Mesendoderm (in vitro differentiated cells): ENCODE measurements around the gene PARD3.

Source experiments
- DNase-seq: peaks from one replicate; pipeline ENCODE4 v3.0.0; 2013
- H2AK5ac ChIP-seq: 2 replicates; pipeline ENCODE4 v1.6.1; 2013; ENCODE audit warnings: low read length, inconsistent platforms
- H2BK120ac ChIP-seq: 2 replicates; pipeline ENCODE4 v1.6.1; 2013; ENCODE audit warnings: low read depth, mild to moderate bottlenecking, low read length, moderate library complexity, mixed read lengths
- H2BK15ac ChIP-seq: replicated peaks from 2 replicates; pipeline ENCODE4 v1.6.1; 2013; ENCODE audit warnings: low read depth, mild to moderate bottlenecking, moderate library complexity
- H2BK5ac ChIP-seq: 2 replicates; pipeline ENCODE4 v1.6.1; 2013; ENCODE audit warnings: low read length, inconsistent platforms
- H3K18ac ChIP-seq: 2 replicates; pipeline ENCODE4 v1.6.1; 2013; ENCODE audit warnings: mild to moderate bottlenecking, low read length, mixed read lengths
- H3K23ac ChIP-seq: one replicate; pipeline ENCODE4 v1.6.1; 2013; ENCODE audit warnings: low read length
- H3K27ac ChIP-seq: 2 replicates; pipeline ENCODE4 v1.5.1; 2013; ENCODE audit warnings: low read depth, mild to moderate bottlenecking, inconsistent platforms, low read length, moderate library complexity
- H3K27me3 ChIP-seq: 2 replicates; pipeline ENCODE4 v1.6.1; 2013; ENCODE audit warnings: low read length, control low read depth, mild to moderate bottlenecking, inconsistent platforms; ENCODE audit not compliant: insufficient read depth, poor library complexity
- H3K36me3 ChIP-seq: 2 replicates; pipeline ENCODE4 v1.6.1; 2013; ENCODE audit warnings: low read length, inconsistent platforms; ENCODE audit not compliant: control insufficient read depth, insufficient read depth
- H3K4ac ChIP-seq: one replicate; pipeline ENCODE4 v1.6.1; 2013; ENCODE audit warnings: low read depth, mild to moderate bottlenecking, low read length, moderate library complexity
- H3K4me1 ChIP-seq: 2 replicates; pipeline ENCODE4 v1.6.1; 2013; ENCODE audit warnings: low read depth, low read length, inconsistent platforms; ENCODE audit not compliant: control insufficient read depth
- H3K4me2 ChIP-seq: 2 replicates; pipeline ENCODE4 v1.6.1; 2013; ENCODE audit warnings: low read length
- H3K4me3 ChIP-seq: 2 replicates; pipeline ENCODE4 v1.5.1; 2013; ENCODE audit warnings: mild to moderate bottlenecking, low read length
- H3K56ac ChIP-seq: one replicate; pipeline ENCODE4 v1.6.1; 2013; ENCODE audit warnings: low read length
- H3K79me1 ChIP-seq: 2 replicates; pipeline ENCODE4 v1.6.1; 2013; ENCODE audit warnings: low read length, inconsistent platforms
- H3K79me2 ChIP-seq: 2 replicates; pipeline ENCODE4 v1.6.1; 2013; ENCODE audit warnings: mild to moderate bottlenecking, low read length; ENCODE audit not compliant: control insufficient read depth, insufficient read depth
- H3K9ac ChIP-seq: 2 replicates; pipeline ENCODE4 v1.6.1; 2013; ENCODE audit warnings: low read length, inconsistent platforms
- H4K5ac ChIP-seq: one replicate; pipeline ENCODE4 v1.6.1; 2013; ENCODE audit warnings: low read length
- H4K8ac ChIP-seq: one replicate; pipeline ENCODE4 v1.6.1; 2013; ENCODE audit warnings: low read depth, mild to moderate bottlenecking, control low read depth, low read length, moderate library complexity
- WGBS: extraction: QIAGEN DNeasy Blood & Tissue Kit; methylation state at CpG from one replicate; pipeline ENCODE4 v1.1.7; 2013; ENCODE audit warnings: low lambda C conversion rate, missing lambda C conversion rate; ENCODE audit not compliant: insufficient coverage; ENCODE audit errors: extremely low coverage; 5-methylcytosine and 5-hydroxymethylcytosine counted together

Gene PARD3

GRCh38 chr10:34775044-34775637, 40.0 kb downstream of the PARD3 start:
- H3K79me1 ChIP-seq = peaks cover 28% of the 10 kb centered on the region
- H2BK15ac ChIP-seq = no peak overlapping the region
- H3K4me1 ChIP-seq = peaks cover 16% of the 10 kb centered on the region
- no peak overlapping the region for H3K18ac ChIP-seq
- no peak overlapping the region for H3K27ac ChIP-seq
- no peaks in the 10 kb centered on the region for H3K36me3 ChIP-seq
- no peak overlapping the region for H2BK5ac ChIP-seq
- H3K27me3 ChIP-seq = no peaks in the 10 kb centered on the region
- no peak overlapping the region for H3K56ac ChIP-seq
- WGBS = no CpG with 5 or more reads among the region's 3 CpGs
- H3K9ac ChIP-seq = no peak overlapping the region
- H3K4me2 ChIP-seq = no peak overlapping the region
- H4K8ac ChIP-seq = no peak overlapping the region
- H3K4ac ChIP-seq = no peak overlapping the region
- no peak overlapping the region for H3K4me3 ChIP-seq
- DNase-seq = no peak
- H2AK5ac ChIP-seq = no peak overlapping the region
- no peak overlapping the region for H2BK120ac ChIP-seq
- H3K79me2 ChIP-seq = peaks cover 58% of the 10 kb centered on the region
- no peak overlapping the region for H4K5ac ChIP-seq
- no peak overlapping the region for H3K23ac ChIP-seq

- Histone ChIP-seq H3K4me2 (no peak overlapping the region), H2BK120ac (no peak overlapping the region), H4K5ac (no peak overlapping the region), H2BK5ac (no peak overlapping the region), H3K27ac (no peak overlapping the region), H3K9ac (no peak overlapping the region), H3K23ac (no peak overlapping the region), H4K8ac (no peak overlapping the region), H2AK5ac (no peak overlapping the region), H2BK15ac (no peak overlapping the region), H3K4me3 (no peak overlapping the region), H3K79me1 (peaks cover 27% of the 10 kb centered on the region), H3K18ac (no peak overlapping the region), H3K4me1 (peaks cover 23% of the 10 kb centered on the region), H3K36me3 (no peaks in the 10 kb centered on the region), H3K79me2 (peaks cover 56% of the 10 kb centered on the region), H3K4ac (no peak overlapping the region), H3K56ac (no peak overlapping the region), H3K27me3 (no peaks in the 10 kb centered on the region)
- DNase-seq = no peak
- no CpG with 5 or more reads among the region's 4 CpGs for WGBS
Observed at GRCh38 chr10:34773636-34774630, 41.2 kb downstream of the PARD3 start.

- no peak overlapping the region for H4K8ac ChIP-seq
Observed at GRCh38 chr10:34771525-34771924, 43.6 kb downstream of the PARD3 start.

DNA sequence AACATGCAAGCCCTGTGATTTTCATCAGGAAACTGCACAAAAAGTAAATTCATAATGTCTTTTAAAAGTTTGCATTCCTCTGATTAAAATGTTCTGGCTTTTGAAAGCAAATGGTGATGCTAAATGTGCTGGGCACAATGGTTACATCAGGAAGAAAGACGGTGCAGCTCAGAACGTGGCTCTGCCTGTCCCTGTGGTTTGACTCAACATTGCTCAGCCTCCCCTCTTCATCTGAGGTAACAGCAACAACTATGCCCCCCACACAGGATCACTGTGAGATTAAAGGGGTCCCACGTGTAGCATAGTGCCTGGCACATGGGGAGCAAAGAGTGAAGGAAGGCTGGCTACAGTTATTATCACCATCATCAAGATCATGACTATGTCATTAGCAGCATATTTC, 44.0 kb downstream of the PARD3 start:
- no peak overlapping the region for H3K4me3 ChIP-seq
- no peak overlapping the region for H3K4me2 ChIP-seq
- H3K18ac ChIP-seq = no peak overlapping the region
- H3K27me3 ChIP-seq = no peaks in the 10 kb centered on the region
- no peak overlapping the region for H3K56ac ChIP-seq
- H3K4ac ChIP-seq = no peak overlapping the region
- H2BK120ac ChIP-seq = no peak overlapping the region
- no peak overlapping the region for H3K9ac ChIP-seq
- peaks cover 25% of the 10 kb centered on the region for H3K79me1 ChIP-seq
- H4K8ac ChIP-seq = no peak overlapping the region
- no peak overlapping the region for H2BK15ac ChIP-seq
- H3K79me2 ChIP-seq = peaks cover 51% of the 10 kb centered on the region
- WGBS = no CpG with 5 or more reads among the region's 3 CpGs
- H2AK5ac ChIP-seq = no peak overlapping the region
- no peak overlapping the region for H2BK5ac ChIP-seq
- no peak overlapping the region for H4K5ac ChIP-seq
- H3K23ac ChIP-seq = no peak overlapping the region
- no peak for DNase-seq
- no peaks in the 10 kb centered on the region for H3K36me3 ChIP-seq
- peaks cover 41% of the 10 kb centered on the region for H3K4me1 ChIP-seq
- no peak overlapping the region for H3K27ac ChIP-seq

More at GRCh38 chr10:34771525-34771924, 43.6 kb downstream of the PARD3 start:
- Histone ChIP-seq H3K79me2 (peaks cover 51% of the 10 kb centered on the region), H3K18ac (no peak overlapping the region), H3K4me3 (no peak overlapping the region), H3K9ac (no peak overlapping the region), H3K36me3 (no peaks in the 10 kb centered on the region), H2BK5ac (no peak overlapping the region), H3K56ac (no peak overlapping the region), H3K23ac (no peak overlapping the region), H3K79me1 (peaks cover 27% of the 10 kb centered on the region), H2BK120ac (no peak overlapping the region), H2AK5ac (no peak overlapping the region), H3K27ac (no peak overlapping the region), H3K4me2 (no peak overlapping the region), H4K5ac (no peak overlapping the region), H3K27me3 (no peaks in the 10 kb centered on the region), H3K4me1 (peaks cover 38% of the 10 kb centered on the region), H2BK15ac (no peak overlapping the region), H3K4ac (no peak overlapping the region)
- DNase-seq = no peak
- no CpG with 5 or more reads among the region's 4 CpGs for WGBS

- Histone ChIP-seq H3K4me2 (no peak overlapping the region), H2BK120ac (no peak overlapping the region), H2AK5ac (peak overlapping the region; percentile 17), H3K27ac (no peak overlapping the region), H3K23ac (no peak overlapping the region), H3K4me3 (no peak overlapping the region), H3K27me3 (no peaks in the 10 kb centered on the region), H2BK15ac (no peak overlapping the region), H3K56ac (no peak overlapping the region), H2BK5ac (no peak overlapping the region), H4K5ac (no peak overlapping the region), H3K4ac (no peak overlapping the region), H3K36me3 (no peaks in the 10 kb centered on the region), H3K4me1 (peaks cover 48% of the 10 kb centered on the region), H3K9ac (no peak overlapping the region), H3K79me2 (peaks cover 53% of the 10 kb centered on the region), H3K79me1 (peaks cover 22% of the 10 kb centered on the region), H3K18ac (no peak overlapping the region), H4K8ac (no peak overlapping the region)
- WGBS = no CpG with 5 or more reads among the region's 2 CpGs
- DNase-seq = no peak
Observed at GRCh38 chr10:34769899-34770298, 45.2 kb downstream of the PARD3 start.
